Retina (tissue), 1 donor: ENCODE measurements around the gene RFX2.
A peak's percentile ranks its signal among the peaks of the same experiment; 100 is the strongest.

Source experiments
- DNase-seq: peaks from one replicate; pipeline ENCODE4 v3.0.0-alpha.2; 2016

The RFX2 gene

DNA sequence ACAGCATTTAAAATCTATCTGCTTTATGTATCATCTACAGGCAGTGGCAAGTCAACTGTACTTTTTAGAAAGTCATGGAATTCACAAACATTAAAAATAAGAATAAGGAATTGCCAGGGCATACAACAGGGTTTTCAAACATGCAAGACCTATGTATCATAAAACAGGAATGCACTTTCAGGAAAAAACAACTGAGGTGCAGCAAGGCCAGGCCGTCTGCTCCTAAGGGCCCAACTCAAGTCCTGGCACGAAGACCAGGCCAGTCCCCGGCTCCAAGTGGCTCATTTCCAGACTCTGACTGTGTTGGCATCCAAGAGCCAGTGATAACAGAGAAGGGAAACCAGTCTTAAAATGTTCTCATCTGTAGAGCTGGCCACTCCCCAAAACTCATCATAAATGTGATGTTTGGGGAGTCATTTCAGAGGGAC is 7.1 kb downstream of the RFX2 start:
- DNase-seq: no peak

DNA sequence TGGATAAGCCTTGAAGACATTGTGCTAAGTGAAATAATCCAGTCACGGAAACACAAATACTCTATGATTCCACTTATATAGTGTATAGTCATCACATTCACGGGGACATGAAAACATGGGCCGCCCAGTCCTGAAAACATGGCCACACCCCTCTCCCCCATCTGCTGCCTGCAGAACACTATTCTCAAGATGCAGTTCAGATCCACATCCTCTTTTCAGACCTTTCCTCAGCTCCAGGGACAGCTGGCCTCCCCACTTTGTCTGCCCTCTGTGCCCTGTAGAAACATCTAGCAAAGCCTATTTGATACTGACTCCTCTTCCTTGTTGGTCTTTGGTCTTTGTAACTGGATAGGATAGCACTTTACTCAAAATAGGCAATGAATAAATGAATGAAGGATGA is 8.3 kb downstream of the RFX2 start:
- no peak for DNase-seq

DNA sequence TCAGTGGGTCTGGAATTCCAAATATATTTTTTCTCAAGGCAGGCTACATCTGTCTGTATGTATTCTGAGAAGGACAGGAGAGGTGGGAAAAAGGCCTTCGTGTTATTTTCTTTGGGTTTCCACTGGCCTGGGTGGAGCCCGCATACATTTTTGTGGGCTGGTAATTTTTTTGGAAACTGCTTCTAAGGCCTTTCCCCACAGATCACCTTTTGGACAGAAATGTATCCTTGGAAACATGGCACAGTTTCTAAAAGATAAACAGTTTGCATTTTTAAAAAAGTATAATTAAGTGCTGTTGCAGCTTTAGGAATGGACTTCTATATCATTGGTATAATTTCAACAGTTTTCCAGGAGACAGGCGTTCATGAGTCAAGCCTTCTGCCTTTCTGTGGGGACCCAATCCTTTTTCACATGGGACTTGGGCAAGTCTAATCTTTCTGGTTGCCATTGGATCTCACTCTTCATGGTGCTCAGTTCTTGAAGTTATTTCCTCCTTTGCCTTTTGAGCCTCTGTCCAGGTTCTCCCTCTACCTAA is 8.9 kb downstream of the RFX2 start:
- DNase-seq: no peak

DNA sequence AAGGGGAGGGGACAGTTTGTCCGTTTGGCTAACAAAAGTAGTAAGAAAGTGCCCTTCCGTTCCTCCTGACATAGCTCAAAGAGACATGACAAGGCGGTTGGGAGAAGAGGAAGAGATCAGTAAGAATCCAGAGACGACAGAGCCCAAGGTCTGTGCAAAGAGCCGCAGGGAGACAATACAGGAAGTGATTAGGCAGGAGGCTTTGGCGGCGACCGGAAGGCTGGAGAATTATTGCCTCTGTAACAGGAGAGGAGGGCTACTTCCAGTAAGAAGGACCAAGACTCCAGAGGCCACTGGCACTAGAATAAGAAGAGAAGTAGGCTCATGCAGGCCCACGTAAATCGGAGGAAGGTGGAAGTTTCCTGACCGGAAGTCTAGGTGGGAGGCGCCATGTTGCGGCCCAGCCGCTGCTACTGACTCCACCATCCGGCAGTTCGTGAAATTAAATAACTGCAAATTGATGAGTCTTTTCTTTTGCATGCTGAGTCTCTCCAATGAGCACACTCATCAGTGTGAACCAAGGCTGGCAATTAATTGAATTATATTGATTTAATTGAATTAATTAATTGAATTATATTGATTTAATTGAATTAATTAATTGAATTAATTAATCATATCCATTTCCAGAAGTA is 9.9 kb downstream of the RFX2 start:
- no peak for DNase-seq

DNA sequence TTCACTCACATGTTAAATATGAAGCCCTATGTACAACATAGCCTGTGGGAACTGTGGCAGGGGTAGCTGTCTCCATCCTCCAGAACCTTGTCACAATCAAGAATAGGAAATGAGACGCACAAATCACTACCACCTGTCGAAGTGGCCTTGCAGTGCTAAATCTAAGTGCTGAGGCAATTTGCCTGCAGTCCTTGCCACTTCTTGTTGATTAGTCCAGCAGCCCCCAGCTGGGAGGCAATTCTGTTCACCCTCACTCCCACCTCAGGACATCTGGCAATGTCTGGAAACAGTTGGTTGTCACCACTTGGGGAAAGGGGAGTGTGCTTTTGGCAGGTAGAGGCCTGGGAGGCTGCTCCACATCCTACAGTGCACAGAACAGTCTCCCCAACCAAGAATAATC is 10.7 kb downstream of the RFX2 start:
- DNase-seq: no peak

DNA sequence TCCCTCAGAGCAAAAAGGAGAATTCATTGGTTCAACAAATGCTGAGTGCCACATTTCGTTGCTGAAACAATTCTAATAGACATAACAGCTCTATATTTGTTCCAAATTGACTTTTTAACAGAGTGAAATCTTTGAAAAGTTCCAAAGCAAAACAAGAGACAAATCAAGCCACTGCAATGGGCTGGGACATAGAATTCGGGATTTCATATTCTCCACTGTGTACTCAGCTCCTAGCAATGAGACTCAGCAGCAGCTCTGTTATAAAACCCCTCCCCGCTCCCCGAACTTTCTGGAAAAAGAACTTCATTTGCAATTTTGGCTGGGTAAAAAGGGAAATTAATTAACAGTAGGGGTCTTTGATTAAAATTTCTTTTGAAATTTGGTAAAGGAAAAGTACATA is 11.3 kb downstream of the RFX2 start:
- DNase-seq: no peak

DNA sequence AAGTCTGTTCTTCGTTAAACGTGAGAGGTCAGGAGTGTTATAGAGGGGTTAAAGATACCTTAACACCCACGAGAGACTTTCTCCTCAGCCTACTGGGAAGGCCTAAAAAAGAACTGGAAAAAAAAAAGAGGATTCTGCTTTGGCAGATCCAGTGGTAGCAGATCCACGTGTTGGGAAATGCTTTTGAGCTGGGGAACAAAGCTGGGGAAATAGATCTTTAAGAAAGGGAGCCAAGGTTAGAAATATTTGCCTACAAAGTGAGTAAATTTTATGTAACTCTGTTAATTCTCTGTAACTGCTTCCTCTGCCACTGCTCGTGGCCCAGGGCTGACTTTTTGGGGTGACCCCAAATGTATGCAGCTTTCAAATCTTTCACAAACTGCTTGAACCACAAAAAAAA is 11.7 kb downstream of the RFX2 start:
- no peak for DNase-seq

DNA sequence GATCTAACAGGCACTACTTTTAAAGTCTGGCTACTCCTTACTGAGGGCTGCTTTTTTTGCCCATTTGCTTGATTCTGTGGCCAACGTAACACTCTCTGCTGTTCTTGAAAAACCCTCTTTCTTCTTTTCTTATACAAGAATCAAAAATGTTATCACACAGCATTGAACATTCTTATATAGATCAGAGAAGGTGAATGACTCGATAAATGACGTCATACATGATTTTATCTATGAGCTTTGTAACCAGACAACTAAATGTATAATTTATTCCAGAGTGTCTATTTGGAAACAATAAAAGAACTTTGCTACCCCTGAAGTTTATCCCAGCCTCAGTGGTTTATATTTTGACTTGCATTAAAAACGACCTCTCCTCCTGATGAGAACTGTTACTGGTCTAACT is 12.4 kb downstream of the RFX2 start:
- DNase-seq: no peak

DNA sequence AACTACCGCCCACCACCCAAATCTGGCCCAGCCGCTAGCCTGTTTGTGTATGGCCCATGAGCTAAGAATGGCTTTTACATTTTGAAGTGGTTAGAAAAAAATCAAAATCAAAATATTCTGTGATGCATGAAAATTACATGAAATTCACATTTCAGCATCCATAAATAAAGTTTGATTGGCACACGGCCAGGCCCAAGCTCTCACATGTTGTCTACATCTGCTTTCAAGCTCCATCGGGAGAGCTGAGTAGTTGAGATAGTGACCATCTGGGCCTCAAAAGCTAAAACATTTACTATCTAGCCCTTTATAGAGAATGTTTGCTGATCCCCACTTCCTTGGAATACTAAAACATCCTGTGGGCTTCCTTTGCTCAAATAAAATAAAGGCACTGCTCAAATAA is 14.5 kb downstream of the RFX2 start:
- no peak for DNase-seq

DNA sequence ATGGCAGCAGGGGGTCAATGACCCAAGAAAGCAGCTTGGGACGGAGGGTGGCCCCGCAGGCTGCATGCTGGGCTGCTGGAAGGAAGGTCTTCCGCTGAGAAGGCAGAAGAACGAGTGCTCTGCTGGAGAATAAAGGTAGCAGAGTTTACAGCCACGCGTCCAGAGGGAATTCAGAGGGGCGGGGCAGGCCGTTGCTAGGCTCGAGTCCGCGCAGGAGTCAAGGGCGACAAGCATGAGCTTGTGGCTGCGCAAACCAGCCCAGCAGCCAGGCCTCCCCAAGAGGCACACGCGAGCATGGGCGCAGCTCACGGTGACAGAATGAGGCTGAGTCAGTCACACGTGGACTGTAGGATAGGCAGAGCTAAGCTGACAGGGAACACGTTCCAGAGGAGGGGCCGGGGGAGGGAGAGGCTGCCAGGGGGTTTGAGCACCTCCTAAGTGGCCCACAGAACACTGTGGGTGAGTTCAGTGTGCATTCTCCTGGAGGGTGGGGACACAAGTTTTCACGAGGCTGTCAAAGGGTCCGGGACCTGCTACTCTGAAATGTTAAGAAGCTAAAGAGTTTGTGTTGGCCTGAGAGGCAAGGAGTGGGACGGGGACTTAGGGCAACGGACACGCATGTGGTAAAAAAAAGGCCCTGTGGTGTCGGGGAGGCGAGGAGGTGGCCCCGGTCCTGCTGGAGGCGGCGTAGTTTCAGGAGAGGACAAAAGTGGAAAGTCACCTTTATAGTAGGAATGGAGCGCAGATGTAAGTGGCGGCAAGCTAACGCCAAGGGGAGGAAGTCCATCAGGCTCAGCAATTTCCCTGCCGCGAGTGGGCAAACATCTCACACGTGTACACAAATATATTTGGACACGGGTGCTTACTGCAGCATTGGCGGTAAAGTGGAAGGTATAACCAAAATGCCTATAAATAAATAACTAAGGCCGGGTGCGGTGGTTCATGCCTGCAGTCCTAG is 17.7 kb downstream of the RFX2 start:
- peak; percentile 80 for DNase-seq

DNA sequence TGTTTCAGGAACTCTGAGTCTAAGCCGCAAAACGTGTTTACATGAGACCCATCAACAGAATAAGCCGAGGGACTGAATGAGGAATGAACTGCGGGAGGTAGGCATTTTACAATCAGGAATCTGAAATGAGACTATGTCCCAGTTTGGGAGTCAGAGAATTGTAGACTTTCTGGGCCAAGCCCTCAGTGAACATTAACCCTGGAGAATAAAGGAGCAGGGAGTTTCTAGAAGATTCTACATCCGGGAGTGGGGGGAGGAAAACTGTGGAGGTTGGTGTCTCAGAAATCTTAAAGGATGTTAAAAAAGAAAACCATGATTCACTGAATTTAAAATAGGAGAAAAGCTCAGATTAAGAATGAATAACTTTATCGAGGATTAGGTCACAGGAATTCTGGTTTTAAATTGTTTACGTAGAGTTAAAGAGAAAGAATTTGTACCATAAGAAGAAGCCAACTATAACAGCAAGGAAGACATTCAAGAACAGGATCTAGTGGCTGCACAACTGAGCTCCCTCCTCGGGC is 18.5 kb downstream of the RFX2 start:
- no peak for DNase-seq

DNA sequence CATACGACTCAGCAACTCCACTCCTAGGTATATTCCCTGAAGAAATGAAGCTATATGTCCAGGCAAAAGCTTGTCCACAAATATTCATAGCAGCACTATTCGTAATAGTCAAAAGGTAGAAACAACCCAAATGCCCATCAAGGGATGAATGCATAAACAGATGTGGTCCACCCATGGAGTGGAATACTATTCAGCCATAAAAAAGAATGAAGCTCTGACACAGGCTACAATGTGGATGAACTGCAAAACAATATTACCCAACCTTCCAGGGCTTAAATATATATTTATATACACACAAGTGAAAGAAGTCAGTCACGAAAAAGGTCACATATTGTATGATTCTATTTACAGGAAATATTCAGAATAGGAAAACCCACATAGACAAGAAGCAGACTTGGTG is 19.7 kb downstream of the RFX2 start:
- DNase-seq: no peak

DNA sequence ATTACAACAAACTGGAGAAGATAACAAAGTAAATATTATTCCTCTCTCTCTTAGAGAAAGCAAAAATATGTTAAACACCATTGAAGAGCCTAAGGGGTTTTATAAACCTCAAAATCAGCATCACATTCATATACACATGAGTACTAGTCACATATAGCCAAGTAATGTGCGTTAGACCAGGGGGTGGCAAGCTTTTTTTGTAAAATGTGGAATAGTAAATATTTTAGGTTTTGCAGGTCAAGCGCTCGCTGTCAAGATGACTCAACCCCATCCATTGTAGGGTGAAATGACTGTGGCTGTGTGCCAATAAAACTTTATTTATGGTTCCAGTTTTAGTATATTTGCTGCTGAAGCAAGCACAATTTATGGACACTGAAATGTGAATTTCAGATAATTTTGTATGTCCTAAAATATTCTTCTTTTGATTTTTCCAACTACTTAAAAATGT is 21.7 kb downstream of the RFX2 start:
- DNase-seq: no peak

DNA sequence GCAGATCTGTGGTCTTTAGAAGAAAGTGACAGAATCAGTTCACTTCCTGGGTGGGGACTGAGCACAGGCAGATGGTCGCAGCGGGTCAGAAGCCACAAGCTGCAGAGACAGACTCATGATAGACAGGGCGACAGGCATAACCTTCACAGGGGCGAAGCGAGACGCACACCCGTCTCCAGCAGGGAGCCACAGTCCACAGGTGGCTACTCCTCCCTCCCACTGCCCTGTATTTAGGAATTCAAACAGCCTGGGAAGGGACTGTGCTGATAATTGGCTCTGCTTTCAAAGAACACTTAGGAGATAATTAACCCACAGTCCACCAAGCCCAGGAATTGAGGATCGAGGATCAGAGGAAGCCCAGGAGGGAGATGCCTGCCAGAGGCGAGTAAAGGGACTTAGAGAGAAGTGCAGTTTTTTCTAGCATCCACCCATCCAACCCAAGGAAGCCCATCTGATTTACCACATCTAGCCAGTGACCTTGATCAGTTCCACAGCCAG is 23.2 kb downstream of the RFX2 start:
- peak; percentile 69 for DNase-seq

DNA sequence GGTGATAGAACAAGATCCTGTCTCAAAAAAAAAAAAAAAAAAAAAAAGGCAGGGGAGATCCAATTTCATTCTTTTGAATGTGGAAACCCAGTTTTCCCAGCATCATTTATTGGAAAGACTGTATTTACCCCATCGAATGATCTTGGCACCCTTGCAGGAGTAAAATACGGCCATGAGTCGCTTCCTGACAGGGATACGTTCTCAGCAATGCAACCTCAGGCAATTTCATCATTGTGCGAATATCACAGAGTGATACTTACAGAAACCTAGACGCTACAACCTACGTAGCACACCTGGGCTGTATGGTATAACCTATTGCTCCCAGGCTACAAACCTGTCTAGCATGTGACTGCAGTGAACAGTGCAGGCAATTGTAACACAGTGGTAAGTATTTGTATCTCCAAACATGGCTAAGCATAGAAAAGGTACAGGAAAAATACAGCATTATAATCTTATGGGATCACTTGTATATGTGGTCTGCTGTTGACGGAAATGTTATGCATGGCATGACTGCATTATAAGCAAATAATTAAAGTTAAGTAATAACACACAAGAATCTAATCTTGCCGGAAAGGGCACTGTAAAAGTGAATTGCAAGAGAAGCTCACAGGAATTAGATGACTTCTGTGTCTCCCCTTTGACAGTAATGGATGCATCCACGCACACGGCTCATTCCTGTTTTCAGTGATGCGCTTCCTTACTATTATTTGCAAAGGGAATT is 24.1 kb downstream of the RFX2 start:
- DNase-seq: no peak

DNA sequence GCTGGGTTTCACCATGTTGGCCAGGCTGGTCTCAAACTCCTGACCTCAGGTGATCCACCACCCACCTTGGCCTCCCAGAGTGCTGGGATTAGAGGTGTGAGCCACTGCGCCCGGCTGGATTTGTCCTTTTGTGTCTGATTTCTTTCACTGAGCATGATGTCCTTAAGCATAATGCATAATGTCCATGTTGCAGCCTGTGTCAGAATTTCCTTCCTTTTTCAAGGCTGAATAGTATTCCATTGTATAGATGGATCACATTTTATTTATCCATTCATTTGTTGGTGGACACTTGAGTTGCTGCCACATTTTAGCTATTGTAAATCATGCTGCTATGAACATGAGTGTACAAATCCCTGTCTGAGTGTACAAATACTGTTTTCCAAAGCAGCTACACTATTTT is 25.5 kb downstream of the RFX2 start:
- DNase-seq: no peak

DNA sequence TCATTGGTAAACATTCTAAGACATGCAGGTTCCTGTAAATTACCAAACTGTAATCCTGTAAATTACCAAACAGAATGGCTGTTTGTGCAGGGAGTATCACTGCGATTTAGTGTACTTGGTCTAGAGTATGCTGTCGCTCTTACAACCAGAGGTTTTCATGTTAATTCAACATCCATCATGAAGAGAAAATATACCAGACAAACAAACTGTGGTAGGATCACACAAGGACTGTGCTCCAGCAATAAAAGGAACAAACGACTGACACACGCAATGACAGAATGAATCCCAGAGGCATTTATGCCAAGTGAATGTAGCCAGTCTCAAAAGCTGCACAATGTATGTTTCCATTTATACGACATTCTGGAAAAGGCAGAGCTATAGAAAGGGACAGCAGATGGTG is 31.2 kb downstream of the RFX2 start:
- DNase-seq: no peak

DNA sequence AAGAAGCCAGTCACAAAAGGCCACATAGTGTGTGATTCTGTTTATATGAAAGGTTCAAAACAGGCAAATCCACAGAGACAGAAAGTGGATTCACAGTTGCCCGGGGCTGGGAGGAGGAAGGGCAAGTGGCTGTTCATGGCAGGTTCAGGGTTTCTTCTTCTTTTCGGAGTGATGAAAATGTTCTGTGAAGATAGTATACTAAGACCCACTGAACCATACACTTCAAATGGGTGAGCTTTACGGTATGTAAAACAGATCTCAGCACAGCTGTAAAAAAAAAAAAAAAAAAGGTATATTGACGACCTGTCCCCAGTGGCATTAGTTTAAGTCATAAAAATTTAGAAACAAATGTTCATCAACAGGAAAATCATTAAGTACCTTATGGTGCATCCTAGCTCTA is 32.2 kb downstream of the RFX2 start:
- no peak for DNase-seq

DNA sequence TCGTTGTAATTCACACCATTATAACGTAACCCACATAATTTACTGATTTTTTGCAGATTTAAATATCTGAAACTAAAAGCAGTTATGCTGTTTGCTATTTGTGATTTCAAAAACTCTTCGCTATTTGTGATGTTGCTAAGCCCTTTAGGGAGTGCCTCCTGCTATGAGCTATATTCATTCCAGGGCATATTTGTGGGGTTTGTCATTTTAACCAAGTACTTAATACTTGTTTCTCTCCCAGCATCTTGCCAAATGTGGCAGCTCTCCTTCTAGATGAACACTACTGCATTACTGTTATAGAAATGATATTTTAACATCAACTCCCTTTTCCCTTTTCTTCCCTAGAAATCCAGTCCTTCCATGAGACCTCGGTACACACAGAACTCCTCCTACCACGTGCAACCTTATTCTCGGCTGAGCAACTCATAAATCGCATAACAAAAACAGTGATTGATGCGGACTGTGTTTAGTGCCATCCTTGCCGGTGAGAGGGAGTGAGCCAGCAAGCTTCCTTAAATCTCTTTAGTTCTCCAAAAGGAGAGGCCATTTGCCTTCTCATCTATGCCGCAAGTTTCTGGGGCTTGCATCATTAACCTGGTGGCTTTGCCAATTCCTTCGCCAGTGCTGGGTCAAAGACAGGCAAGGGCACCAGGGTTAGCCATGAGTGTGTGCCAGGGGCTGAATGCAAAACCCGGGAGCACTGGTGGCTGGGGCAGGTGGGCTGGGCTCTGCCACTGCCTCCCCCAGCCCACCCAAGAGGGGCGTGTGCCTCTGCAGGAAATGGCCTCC is 33.4 kb downstream of the RFX2 start:
- no peak for DNase-seq

DNA sequence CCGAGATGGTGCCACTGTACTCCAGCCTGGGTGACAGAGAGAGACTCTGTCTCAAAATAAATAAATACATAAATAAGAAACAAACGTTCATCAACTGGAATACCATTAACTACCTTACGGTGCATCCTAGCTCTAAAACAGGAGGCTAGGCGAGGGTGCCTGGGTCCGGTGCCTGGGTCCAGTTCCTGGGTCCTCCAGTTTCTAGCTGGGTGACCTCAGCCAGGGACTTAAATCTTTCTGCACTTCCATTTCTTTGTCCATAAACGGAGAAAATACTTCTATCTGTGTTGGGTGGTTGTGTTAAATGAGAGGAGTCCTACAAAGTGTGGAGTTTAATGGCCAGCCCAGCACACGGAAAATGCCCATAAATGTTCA is 34.0 kb downstream of the RFX2 start:
- no peak for DNase-seq

DNA sequence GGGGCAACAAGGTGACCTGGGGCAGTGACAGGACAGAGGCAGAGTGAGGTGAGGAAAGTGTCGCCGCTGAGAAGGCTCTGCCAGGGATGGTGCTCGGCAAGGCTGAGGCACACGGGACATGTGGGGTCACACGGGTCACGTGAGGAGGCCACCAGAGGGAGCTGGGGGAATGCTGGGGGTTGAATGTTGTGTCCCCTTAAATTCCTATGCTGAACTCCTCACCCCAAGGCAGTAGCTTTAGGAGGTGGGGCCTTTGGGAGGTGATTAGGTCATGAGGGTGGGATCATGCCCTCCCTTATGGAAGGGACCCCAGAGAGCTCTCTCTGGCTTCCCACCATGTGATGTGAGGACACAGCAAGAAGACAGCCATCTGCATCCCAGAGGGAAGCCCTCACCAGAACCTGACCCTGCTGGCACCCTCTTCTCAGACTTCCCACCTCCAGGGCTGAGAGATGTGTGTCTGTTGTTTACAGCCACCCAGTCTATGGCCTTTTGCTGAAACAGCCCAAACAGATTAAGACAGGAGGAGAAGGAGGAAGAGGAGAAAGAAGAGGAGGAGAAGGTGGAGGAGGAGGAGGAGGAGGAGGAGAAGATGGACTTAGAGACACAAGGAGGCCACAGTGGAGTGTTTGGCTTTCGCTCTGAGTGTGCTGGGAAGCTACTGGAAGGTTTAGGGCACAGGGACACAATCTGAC is 35.4 kb downstream of the RFX2 start:
- DNase-seq: no peak
